Upper lobe of left lung (tissue), 4 donors: ENCODE measurements around the gene MYLK.

ENCODE experiments used
- EP300 ChIP-seq, 4 donors: sonication (generic); formaldehyde crosslinking; IDR thresholded peaks; one replicate each; pipeline ENCODE4 v1.5.1; 2017; ENCODE audit warnings: antibody characterized with exemption in 4 of 4, control low read depth in 2 of 4
- POLR2A ChIP-seq, 4 donors: fragments of 450-650 bp; IDR thresholded peaks; one replicate each; pipeline ENCODE4 v1.5.1; 2016 to 2017; ENCODE audit warnings: antibody characterized with exemption in 4 of 4, mild to moderate bottlenecking in 2 of 4
- TF ChIP-seq, protein P1 (sequence below), 6 experiments: fragments of 450-650 bp in 4 of 6; fragments of 200-600 bp in 2 of 6; sonication (generic) in 2 of 6; IDR thresholded peaks; one replicate each; pipeline ENCODE4 v1.5.1; 2016 to 2019; ENCODE audit warnings: antibody characterized with exemption in 6 of 6

GRCh38 chr3:123568034-123568433, 316.1 kb downstream of the MYLK start:
- TF ChIP-seq, protein P1, sequence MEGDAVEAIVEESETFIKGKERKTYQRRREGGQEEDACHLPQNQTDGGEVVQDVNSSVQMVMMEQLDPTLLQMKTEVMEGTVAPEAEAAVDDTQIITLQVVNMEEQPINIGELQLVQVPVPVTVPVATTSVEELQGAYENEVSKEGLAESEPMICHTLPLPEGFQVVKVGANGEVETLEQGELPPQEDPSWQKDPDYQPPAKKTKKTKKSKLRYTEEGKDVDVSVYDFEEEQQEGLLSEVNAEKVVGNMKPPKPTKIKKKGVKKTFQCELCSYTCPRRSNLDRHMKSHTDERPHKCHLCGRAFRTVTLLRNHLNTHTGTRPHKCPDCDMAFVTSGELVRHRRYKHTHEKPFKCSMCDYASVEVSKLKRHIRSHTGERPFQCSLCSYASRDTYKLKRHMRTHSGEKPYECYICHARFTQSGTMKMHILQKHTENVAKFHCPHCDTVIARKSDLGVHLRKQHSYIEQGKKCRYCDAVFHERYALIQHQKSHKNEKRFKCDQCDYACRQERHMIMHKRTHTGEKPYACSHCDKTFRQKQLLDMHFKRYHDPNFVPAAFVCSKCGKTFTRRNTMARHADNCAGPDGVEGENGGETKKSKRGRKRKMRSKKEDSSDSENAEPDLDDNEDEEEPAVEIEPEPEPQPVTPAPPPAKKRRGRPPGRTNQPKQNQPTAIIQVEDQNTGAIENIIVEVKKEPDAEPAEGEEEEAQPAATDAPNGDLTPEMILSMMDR (IDR thresholded peaks at IDR 0.05), result no peak
- TF ChIP-seq POLR2A (IDR thresholded peaks at IDR 0.05) (no peak), EP300 (IDR thresholded peaks at IDR 0.05) (no peak)
